ENCODE measurements around the gene NR2F2. TPM values are rescaled to one million over a fixed set of nuclear protein-coding genes. Genes with fewer than 3 reads are reported as not detected.

Gene NR2F2
- 21.1 to 27.1 TPM (median 24.4 TPM) in 5 replicates for total RNA-seq (2022; extraction: Qiagen RNA extraction; ENCODE audit: low read depth)

GRCh38 chr15:96330450-96331143 lies at the start of gene NR2F2:
Gene NR2F2 (plus strand): TSS chr15:96330700. CDS start chr15:96332106, 1,406 bp downstream.

All from A549 treated with CpdA at 1 μM for 4 hours (cell line).